K562 (cell line): Measurements from ENCODE around the gene OVCA2.

Experiments used
- RFX1 ChIP-seq: fragments of 450-650 bp; IDR thresholded peaks from 2 replicates; pipeline ENCODE4 v1.6.1; 2016; ENCODE audit warnings: mild to moderate bottlenecking, moderate library complexity
- RFX5 ChIP-seq: IDR thresholded peaks from 2 replicates; pipeline ENCODE4 v1.6.1; 2011; ENCODE audit warnings: low read depth, mild to moderate bottlenecking, improper control_type of control experiment, low read length
- SMARCC2 ChIP-seq: fragments of 450-650 bp; IDR thresholded peaks from 2 replicates; pipeline ENCODE4 v1.6.1; 2017; ENCODE audit warnings: antibody characterized with exemption, moderate library complexity, mild to moderate bottlenecking, low read depth
- STAT5B ChIP-seq: fragments of 250-450 bp; sonication (Bioruptor Pico); IDR thresholded peaks from 2 replicates; pipeline ENCODE4 v1.8.0; 2021; ENCODE audit warnings: mild to moderate bottlenecking, inconsistent platforms
- TCF7L2 ChIP-seq: fragments of 150-350 bp; IDR thresholded peaks from 2 replicates; pipeline ENCODE4 v1.6.1; 2016; ENCODE audit warnings: low read depth, mild to moderate bottlenecking, low read length, moderate library complexity
- ZNF347 ChIP-seq: fragments of 450-650 bp; formaldehyde crosslinking; IDR thresholded peaks from 2 replicates; pipeline ENCODE4 v1.4.0; 2020; ENCODE audit warnings: low read depth, mild to moderate bottlenecking, moderate library complexity
- TF ChIP-seq, protein P1 (sequence below), 3 experiments: IDR thresholded peaks in 2 of 3; conservative IDR thresholded peaks in 1 of 3; 2 replicates each; pipeline ENCODE4 v1.5.1; 2011 to 2012; ENCODE audit warnings: low read length in 3 of 3, mild to moderate bottlenecking in 3 of 3, control low read depth in 2 of 3, improper control_type of control experiment in 1 of 3, inconsistent platforms in 1 of 3, low read depth in 1 of 3, mixed read lengths in 1 of 3, moderate library complexity in 1 of 3; ENCODE audit not compliant: insufficient read depth in 2 of 3
- TF ChIP-seq, protein P2 (sequence below): sonication (generic); formaldehyde crosslinking; IDR thresholded peaks from 2 replicates; pipeline ENCODE4 v1.8.0; 2022; ENCODE audit warnings: mild to moderate bottlenecking, missing genetic modification reagents

DNA sequence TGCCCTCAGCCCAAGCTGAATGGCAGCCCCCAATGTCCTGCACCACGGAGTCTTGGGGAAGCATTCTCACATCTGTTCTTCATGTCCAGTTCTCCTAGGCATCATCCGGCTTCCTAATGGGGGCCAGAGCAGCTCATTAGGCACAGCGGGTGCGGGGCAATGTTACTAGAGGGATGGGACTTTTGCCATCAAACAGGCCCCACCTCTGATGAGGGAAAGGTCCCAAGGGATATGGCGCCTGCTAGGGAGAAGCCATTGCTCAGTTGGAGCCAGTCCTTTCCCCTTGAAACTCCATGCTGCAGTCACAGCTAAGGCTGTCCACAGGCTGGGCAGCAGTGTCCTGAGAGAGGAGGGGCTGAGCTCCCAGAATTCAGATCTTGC is 13.6 kb upstream of the OVCA2 start:
- TF ChIP-seq STAT5B (CRISPR knock-in tag), result no peak
- no peak for TF ChIP-seq RFX1
- no peak for TF ChIP-seq TCF7L2
- no peak for TF ChIP-seq RFX5
- TF ChIP-seq SMARCC2, result no peak
- no peak for TF ChIP-seq ZNF347
- TF ChIP-seq, protein P1, sequence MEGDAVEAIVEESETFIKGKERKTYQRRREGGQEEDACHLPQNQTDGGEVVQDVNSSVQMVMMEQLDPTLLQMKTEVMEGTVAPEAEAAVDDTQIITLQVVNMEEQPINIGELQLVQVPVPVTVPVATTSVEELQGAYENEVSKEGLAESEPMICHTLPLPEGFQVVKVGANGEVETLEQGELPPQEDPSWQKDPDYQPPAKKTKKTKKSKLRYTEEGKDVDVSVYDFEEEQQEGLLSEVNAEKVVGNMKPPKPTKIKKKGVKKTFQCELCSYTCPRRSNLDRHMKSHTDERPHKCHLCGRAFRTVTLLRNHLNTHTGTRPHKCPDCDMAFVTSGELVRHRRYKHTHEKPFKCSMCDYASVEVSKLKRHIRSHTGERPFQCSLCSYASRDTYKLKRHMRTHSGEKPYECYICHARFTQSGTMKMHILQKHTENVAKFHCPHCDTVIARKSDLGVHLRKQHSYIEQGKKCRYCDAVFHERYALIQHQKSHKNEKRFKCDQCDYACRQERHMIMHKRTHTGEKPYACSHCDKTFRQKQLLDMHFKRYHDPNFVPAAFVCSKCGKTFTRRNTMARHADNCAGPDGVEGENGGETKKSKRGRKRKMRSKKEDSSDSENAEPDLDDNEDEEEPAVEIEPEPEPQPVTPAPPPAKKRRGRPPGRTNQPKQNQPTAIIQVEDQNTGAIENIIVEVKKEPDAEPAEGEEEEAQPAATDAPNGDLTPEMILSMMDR (IDR thresholded peaks at IDR 0.05 in 2 of 3, conservative IDR thresholded peaks at IDR 0.05 in 1 of 3; ENCODE audit: insufficient read depth in 2 of 3, low read depth in 1 of 3, low read length in 3 of 3), result no peak
- TF ChIP-seq, protein P2, sequence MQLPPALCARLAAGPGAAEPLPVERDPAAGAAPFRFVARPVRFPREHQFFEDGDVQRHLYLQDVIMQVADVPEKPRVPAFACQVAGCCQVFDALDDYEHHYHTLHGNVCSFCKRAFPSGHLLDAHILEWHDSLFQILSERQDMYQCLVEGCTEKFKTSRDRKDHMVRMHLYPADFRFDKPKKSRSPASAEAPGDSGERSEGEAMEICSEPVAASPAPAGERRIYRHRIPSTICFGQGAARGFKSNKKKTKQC, result no peak
